GM21619 (cell line): ENCODE results near the gene TYSND1.
"Not testable (repeated sequence)": the region's sequence is repeated elsewhere in the genome, so short reads cannot be mapped to it uniquely, and the experiment has no call there.

ENCODE experiments used
- ATAC-seq: cut with Tn5 transposase; IDR thresholded peaks from one replicate; pipeline ENCODE4 v1.9.1; 2021; ENCODE audit not compliant: unreplicated experiment

The TYSND1 gene

GRCh38 chr10:70146489-70147258 is at the start of gene TYSND1:
Gene TYSND1, minus strand, starts transcription at chr10:70146700. Its CDS starts 114 bp downstream, at chr10:70146586.
- peak; percentile 84 for ATAC-seq

- ATAC-seq, result no peak
These were observed 46.9 kb upstream of the TYSND1 start for GRCh38 chr10:70193391-70193844.

GRCh38 chr10:70192326-70192968 is 45.9 kb upstream of the TYSND1 start:
- ATAC-seq, result no peak

- ATAC-seq, result no peak
These were observed 45.4 kb upstream of the TYSND1 start for GRCh38 chr10:70191972-70192305.

GRCh38 chr10:70191161-70191971 is 44.9 kb upstream of the TYSND1 start:
- ATAC-seq, result no peak

- no peak for ATAC-seq
These were observed 44.1 kb upstream of the TYSND1 start for GRCh38 chr10:70190581-70190980.

- no peak for ATAC-seq
These were observed 43.6 kb upstream of the TYSND1 start for GRCh38 chr10:70190102-70190501.

GRCh38 chr10:70188768-70189167 is 42.3 kb upstream of the TYSND1 start:
- ATAC-seq, result no peak

- ATAC-seq, result no peak
These were observed 40.1 kb upstream of the TYSND1 start for GRCh38 chr10:70186571-70186970.

- no peak for ATAC-seq
These were observed 39.6 kb upstream of the TYSND1 start for GRCh38 chr10:70186090-70186489.

GRCh38 chr10:70183304-70183703 is 36.8 kb upstream of the TYSND1 start:
- ATAC-seq, result no peak

GRCh38 chr10:70179209-70179608 is 32.7 kb upstream of the TYSND1 start:
- ATAC-seq, result not testable (repeated sequence)

GRCh38 chr10:70178139-70178725 is 31.7 kb upstream of the TYSND1 start:
- no peak for ATAC-seq

GRCh38 chr10:70176441-70176840 is 29.9 kb upstream of the TYSND1 start:
- no peak for ATAC-seq

- no peak for ATAC-seq
These were observed 29.0 kb upstream of the TYSND1 start for GRCh38 chr10:70175516-70175915.

- no peak for ATAC-seq
These were observed 27.7 kb upstream of the TYSND1 start for GRCh38 chr10:70174058-70174741.

- ATAC-seq, result peak; percentile 11
These were observed 23.3 kb upstream of the TYSND1 start for GRCh38 chr10:70169649-70170364.

- ATAC-seq, result no peak
These were observed 22.5 kb upstream of the TYSND1 start for GRCh38 chr10:70169011-70169410.

- no peak for ATAC-seq
These were observed 20.7 kb upstream of the TYSND1 start for GRCh38 chr10:70167246-70167645.

- ATAC-seq, result no peak
These were observed 19.9 kb upstream of the TYSND1 start for GRCh38 chr10:70166394-70166793.
